Mucosa of rectum (tissue), 2 donors: ENCODE results near the gene IRS2.

Experiments
- H3K27ac ChIP-seq, 2 donors: one replicate each; pipeline ENCODE4 v1.7.0; 2013; ENCODE audit warnings: inconsistent platforms in 2 of 2, low read depth in 2 of 2, low read length in 2 of 2
- H3K27me3 ChIP-seq, 2 donors: one replicate each; pipeline ENCODE4 v1.7.0; 2013; ENCODE audit warnings: low read length in 2 of 2; ENCODE audit not compliant: control insufficient read depth in 2 of 2, insufficient read depth in 2 of 2
- H3K36me3 ChIP-seq, 2 donors: one replicate each; pipeline ENCODE4 v1.7.0; 2013; ENCODE audit warnings: low read length in 2 of 2; ENCODE audit not compliant: control insufficient read depth in 2 of 2, insufficient read depth in 2 of 2
- H3K4me1 ChIP-seq, 2 donors: one replicate each; pipeline ENCODE4 v1.7.0; 2013; ENCODE audit warnings: low read length in 2 of 2, mild to moderate bottlenecking in 1 of 2; ENCODE audit not compliant: control insufficient read depth in 2 of 2, insufficient read depth in 2 of 2
- H3K4me3 ChIP-seq, 2 donors: one replicate each; pipeline ENCODE4 v1.7.0; 2013; ENCODE audit warnings: low read length in 2 of 2
- H3K9ac ChIP-seq, 2 donors: one replicate each; pipeline ENCODE4 v1.7.0; 2013; ENCODE audit warnings: low read length in 2 of 2, low read depth in 1 of 2, mild to moderate bottlenecking in 1 of 2
- H3K9me3 ChIP-seq, 2 donors: one replicate each; pipeline ENCODE4 v1.7.0; 2013; ENCODE audit warnings: low read length in 2 of 2; ENCODE audit not compliant: control insufficient read depth in 2 of 2
- donor health status: healthy.
- donor health status: Normal muscosa, but diverticular disease.

The IRS2 gene

DNA sequence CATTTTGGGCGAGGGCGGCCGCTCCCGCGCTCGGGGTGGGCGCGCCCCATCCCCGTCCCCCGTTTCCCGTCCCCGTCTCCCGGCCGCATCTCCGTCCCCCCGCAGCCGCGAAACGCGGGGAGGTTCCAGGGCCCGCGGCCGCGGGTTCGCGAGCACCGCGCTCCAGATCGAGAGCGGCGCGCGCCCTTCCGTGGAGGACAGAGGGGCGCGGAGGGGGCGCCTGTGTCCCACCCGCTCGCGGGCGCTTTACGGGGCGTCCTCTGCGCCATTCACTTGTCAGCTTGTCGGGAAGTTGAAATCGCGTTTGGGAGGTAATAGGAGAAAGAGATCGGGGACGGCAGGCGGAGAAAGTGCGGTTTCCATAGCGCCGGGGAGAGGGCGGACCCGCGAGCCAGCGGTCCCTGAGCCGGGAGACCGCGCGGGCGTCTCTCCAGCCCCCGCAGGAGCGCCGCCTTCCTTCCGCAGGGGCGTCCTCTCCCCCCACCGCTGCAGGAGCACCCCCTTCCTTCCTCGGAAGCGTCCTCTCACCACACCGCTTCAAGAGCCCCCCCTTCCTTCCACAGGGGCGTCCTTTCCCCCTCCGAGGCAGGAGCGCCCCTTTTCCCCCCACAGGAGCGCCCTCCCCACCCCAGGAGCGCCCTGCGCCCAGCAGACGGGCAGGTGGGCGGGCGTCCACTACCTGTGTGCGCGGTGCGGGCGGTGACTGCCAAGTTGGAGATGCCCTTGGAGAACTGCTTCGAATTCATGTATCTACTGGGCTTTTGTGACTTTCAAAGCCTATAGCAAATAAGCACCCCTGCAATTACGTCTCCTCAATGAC is 962 bp upstream of the IRS2 start:
- no peaks in the 10 kb centered on the region for H3K9me3 ChIP-seq
- peak overlapping the region; percentile 32 to 75 for H3K9ac ChIP-seq
- H3K27ac ChIP-seq = peak overlapping the region; percentile 56 to 63
- peak overlapping the region; percentile 66 to 68 for H3K4me3 ChIP-seq
- peaks cover 5 to 6% of the 10 kb centered on the region in 2 donors for H3K27me3 ChIP-seq
- peaks cover 2 to 5% of the 10 kb centered on the region in 2 donors for H3K4me1 ChIP-seq
- peaks cover 2 to 6% of the 10 kb centered on the region in 2 donors for H3K36me3 ChIP-seq

DNA sequence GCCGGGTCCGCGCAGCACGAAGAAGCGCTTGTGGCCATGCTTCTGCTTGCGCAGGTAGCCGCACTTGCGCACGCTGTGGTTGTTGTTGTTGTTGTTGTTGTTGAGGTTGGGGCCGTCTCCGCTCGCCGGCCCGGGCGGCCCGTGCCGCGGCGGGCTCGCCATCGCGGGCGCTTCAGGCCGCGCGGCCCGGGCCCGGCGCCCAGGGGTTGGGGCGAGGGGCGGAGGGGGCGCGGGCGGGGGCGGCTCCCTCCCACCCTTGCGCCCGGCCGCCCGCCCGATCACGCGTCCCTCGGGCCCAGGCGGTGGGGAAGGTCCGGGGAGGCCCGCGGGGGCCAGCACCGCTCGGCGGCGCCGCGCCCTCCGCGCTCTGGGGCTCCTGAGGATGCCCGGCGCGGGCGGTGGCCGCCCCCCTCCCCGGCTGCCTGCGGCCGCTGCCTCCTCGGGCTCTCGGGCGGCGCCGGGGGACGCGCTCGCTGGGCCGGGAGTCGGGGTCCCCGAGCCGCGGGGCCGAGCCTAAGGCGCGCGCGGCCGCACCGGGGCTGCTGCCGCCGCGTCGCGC is 412 bp downstream of the IRS2 start:
- Histone ChIP-seq H3K27ac (peak overlapping the region; percentile 67 to 75), H3K9me3 (no peaks in the 10 kb centered on the region), H3K4me3 (peak overlapping the region; percentile 73 to 76), H3K27me3 (peaks cover 5 to 6% of the 10 kb centered on the region in 2 donors), H3K9ac (peak overlapping the region; percentile 66 to 76), H3K4me1 (peaks cover 3 to 5% of the 10 kb centered on the region in 2 donors), H3K36me3 (peaks cover 2 to 6% of the 10 kb centered on the region in 2 donors)

DNA sequence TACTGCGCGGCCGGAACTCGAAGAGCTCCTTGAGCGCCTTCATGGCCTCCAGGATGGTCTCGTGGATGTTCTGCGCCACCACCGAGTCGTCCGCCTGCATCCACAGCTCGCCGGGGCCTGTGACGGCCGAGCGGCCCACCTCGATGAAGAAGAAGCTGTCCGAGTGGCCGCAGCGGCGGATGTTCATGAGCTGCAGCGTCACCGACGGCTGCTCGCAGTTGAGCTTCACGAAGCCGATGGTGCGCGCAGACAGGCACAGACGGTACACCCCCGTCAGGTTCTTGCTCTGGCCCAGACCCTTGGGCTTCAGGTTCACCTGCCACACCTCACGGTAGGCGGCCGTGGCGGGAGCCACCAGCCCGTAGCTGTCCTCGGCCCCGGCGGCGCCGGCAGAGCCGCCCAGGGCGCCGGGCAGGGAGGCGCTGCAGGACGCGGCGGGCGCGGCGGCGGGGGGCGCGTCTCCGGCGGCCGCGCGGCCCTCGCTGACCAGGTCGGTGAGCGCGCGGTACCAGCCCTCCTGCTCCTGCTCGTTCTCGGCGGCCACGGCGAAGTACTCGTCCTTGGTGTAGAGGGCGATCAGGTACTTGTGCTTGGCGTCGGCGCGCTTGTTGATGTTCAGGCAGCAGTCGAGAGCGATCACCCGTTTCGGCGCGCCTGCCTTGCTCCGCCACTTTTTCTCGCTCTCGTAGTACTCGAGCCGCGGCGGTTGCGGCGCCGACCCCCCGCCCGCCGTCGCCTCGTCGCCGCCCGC is 1.1 kb downstream of the IRS2 start:
- peak overlapping the region; percentile 66 to 76 for H3K9ac ChIP-seq
- no peaks in the 10 kb centered on the region for H3K9me3 ChIP-seq
- H3K36me3 ChIP-seq = peaks cover 2 to 6% of the 10 kb centered on the region in 2 donors
- H3K4me3 ChIP-seq = peak overlapping the region; percentile 73 to 76
- H3K27me3 ChIP-seq = peaks cover 5 to 6% of the 10 kb centered on the region in 2 donors
- H3K4me1 ChIP-seq = peaks cover 5 to 6% of the 10 kb centered on the region in 2 donors
- H3K27ac ChIP-seq = peak overlapping the region; percentile 67 to 75

DNA sequence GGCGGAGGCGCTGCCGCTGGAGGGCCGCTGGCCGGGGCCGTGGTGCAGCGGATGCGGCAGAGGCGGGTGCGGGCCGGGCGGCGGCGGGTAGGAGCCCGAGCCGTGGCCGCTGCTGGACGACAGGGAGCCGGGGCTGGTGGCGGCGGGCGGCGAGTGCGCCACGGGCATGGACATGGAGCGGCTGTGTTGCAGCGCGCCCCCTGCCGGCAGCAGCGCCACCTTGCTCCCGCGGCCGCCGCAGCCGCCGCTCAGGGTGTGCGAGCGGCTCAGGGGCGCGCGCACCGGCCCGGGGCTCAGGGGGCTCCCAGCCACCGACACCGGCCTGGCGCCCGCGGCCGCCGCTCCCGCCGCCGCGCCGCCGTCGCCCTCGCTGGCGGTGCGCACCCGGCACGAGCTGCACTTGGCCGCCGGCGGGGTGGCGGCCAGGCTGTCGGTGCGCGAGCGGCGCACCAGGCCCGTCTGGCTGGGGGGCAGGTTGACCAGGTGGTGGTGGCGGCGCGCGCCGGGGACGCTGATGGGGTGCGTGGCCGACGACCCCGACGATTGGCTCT is 1.7 kb downstream of the IRS2 start:
- H3K9ac ChIP-seq = peak overlapping the region; percentile 58 to 76
- no peaks in the 10 kb centered on the region for H3K9me3 ChIP-seq
- peak overlapping the region in 1 of 2 donors; percentile 75 for H3K27ac ChIP-seq

DNA sequence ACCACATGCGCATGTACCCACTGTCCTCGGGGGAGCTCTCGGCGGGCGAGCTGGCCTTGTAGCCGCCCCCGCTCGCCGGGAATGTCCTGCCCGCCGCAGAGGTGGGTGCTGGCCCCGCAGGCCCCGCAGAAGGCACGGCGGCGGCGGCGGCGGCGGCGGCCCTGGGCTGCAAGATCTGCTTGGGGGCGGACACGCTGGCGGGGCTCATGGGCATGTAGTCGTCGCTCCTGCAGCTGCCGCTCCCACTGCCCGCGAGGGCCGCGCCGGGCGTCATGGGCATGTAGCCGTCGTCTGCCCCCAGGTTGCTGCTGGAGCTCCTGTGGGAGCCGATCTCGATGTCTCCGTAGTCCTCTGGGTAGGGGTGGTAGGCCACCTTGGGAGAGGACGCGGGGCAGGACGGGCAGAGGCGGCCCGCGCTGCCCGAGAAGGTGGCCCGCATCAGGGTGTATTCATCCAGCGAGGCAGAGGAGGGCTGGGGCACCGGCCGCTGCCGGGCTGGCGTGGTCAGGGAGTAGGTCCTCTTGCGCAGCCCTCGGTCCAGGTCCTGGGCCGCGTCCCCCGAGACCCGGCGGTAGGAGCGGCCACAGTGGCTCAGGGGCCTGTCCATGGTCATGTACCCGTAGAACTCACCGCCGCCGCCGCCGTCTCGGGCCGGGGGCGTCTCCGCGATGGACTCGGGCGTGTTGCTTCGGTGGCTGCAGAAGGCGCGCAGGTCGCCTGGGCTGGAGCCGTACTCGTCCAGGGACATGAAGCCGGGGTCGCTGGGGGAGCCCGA is 2.4 kb downstream of the IRS2 start:
- H3K4me3 ChIP-seq = peak overlapping the region; percentile 21 to 37
- H3K27me3 ChIP-seq = peaks cover 5 to 6% of the 10 kb centered on the region in 2 donors
- H3K36me3 ChIP-seq = peaks cover 2 to 6% of the 10 kb centered on the region in 2 donors
- no peak overlapping the region for H3K27ac ChIP-seq
- H3K9ac ChIP-seq = peak overlapping the region in 1 of 2 donors; percentile 37
- H3K9me3 ChIP-seq = no peaks in the 10 kb centered on the region
- peaks cover 6% of the 10 kb centered on the region in 2 donors for H3K4me1 ChIP-seq

More for the DNA sequence above, 1.7 kb downstream of the IRS2 start:
- Histone ChIP-seq H3K4me3 (peak overlapping the region; percentile 73 to 76), H3K4me1 (peaks cover 5 to 6% of the 10 kb centered on the region in 2 donors), H3K36me3 (peaks cover 2 to 6% of the 10 kb centered on the region in 2 donors), H3K27me3 (peaks cover 5 to 6% of the 10 kb centered on the region in 2 donors)

DNA sequence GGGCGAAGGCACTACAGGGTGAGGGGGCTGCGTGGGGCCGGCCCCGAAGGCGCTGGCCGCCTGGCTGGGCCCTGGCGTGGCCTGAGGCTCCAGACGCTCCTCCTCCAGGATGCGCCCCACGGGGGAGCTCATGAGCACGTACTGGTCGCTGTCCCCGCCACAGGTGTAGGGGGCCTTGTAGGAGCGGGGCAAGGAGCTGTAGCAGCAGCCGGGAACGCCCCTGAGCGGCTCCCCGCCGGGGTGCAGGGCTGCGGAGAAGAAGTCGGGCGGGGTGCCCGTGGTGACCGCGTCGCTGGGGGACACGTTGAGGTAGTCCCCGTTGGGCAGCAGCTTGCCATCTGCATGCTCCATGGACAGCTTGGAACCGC is 3.0 kb downstream of the IRS2 start:
- Histone ChIP-seq H3K4me3 (no peak overlapping the region), H3K27me3 (peaks cover 1 to 2% of the 10 kb centered on the region in 2 donors), H3K36me3 (peaks cover 2 to 6% of the 10 kb centered on the region in 2 donors), H3K27ac (no peak overlapping the region), H3K4me1 (peaks cover 6 to 10% of the 10 kb centered on the region in 2 donors), H3K9ac (no peak overlapping the region), H3K9me3 (no peaks in the 10 kb centered on the region)

DNA sequence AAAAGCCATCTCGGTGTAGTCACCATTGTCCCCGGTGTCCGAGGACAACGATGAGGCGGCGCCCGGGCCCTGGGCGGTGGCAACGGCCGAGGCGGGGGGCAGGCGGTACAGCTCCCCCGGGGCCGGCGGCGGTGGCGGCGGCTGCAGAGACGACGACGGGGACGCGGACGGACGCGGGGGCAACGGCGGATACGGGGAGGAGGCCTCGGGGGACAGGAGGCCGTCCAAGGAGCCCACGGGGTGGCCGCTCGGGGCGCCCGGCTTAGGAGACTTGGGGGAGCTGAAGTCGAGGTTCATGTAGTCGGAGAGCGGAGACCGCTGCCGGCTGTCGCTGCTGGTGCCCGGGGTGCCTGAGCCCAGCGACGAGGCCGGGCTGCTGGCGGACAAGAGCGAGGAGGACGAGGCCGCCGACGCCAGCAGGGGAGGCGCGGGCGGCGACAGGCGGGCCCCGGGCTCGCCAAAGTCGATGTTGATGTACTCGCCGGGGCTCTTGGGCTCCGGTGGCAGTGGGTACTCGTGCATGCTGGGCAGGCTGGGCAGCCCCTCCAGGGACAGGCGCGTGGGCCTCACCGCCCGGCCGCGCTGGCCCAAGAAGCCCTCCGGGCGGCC is 3.5 kb downstream of the IRS2 start:
- H3K9ac ChIP-seq = no peak overlapping the region
- H3K27ac ChIP-seq = no peak overlapping the region
- no peaks in the 10 kb centered on the region for H3K27me3 ChIP-seq
- H3K4me3 ChIP-seq = no peak overlapping the region
- peaks cover 6 to 14% of the 10 kb centered on the region in 2 donors for H3K4me1 ChIP-seq
- no peaks in the 10 kb centered on the region for H3K9me3 ChIP-seq
- H3K36me3 ChIP-seq = peaks cover 2 to 6% of the 10 kb centered on the region in 2 donors

DNA sequence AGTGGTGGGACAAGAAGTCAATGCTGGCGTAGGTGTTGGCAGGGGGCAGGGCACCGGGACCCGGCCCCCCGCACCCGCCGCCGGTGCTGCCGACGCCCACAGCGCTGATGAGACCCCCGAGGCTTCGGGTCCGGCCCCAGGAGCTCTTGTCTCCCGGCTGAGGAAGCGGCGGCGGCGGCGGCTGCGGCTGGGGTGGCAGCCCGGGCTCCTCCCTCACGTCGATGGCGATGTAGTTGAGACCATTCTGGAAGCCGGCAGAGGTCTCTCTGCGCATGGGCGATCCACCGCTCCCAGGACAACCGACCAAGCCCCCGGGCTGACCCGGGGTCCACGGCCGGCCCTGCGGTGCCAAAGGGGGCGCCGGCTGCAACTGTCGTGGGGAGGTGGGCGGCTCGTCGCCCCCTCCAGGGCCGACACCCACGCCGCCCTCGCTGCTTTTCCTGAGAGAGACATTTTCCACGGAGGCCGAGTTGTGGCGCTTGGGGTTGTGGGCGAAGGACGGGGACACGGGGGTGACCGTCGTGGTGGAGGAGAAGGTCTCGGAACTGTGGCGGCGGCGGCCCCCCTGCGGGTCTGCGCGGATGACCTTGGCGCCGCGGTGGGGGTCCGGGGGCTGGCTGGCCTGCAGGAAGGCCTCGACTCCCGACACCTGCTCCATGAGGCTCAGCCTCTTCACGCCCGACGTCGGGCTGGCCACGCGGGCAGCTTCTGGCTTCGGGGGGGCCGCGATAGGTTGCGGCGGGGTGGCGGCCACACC is 4.1 kb downstream of the IRS2 start:
- Histone ChIP-seq H3K36me3 (peaks cover 2 to 6% of the 10 kb centered on the region in 2 donors), H3K9me3 (no peaks in the 10 kb centered on the region), H3K27ac (no peak overlapping the region), H3K9ac (no peak overlapping the region), H3K27me3 (no peaks in the 10 kb centered on the region), H3K4me3 (peak overlapping the region in 1 of 2 donors; percentile 71), H3K4me1 (peaks cover 6 to 14% of the 10 kb centered on the region in 2 donors)
